HepG2 (cell line): ENCODE results near the gene IL2RA. TPM values are rescaled to one million over a fixed set of nuclear protein-coding genes. Genes with fewer than 3 reads are reported as not detected.

Experiments
- ATAC-seq: fragments of 200-7000 bp; cut with Tn5 transposase; 3 replicates; pipeline ENCODE4 v1.9.1; 2020; ENCODE audit warnings: mild to moderate bottlenecking, moderate library complexity
- BruUV-seq: library from RNA; stranded (reverse); fragments of 400-500 nt; replicated peaks from 2 replicates; lab custom pipeline; 2021; lab: Mats Ljungman, UMichigan
- CTCF ChIA-PET: fragments of 300-600 bp; formaldehyde crosslinking; extraction: SDS; loops from one replicate; lab custom pipeline; 2021; ENCODE audit warnings: low total read pairs, inconsistent platforms, low intra/inter-chr PET ratio; lab: Yijun Ruan, JAX
- POLR2A ChIA-PET: fragments of 350-600 bp; sonication (Branson Sonifier 250); formaldehyde crosslinking; loops from one replicate; lab custom pipeline; 2020; ENCODE audit warnings: antibody characterized with exemption, inconsistent platforms; lab: Yijun Ruan, JAX
- DNase-seq: peaks from one replicate; pipeline ENCODE4 v3.0.0-alpha.2; 2015; ENCODE audit warnings: low spot score
- FAIRE-seq: peaks from 3 replicates; lab custom pipeline; 2011; peaks lifted over from hg19 to GRCh38; lab: Jason Lieb, UNC
- H2AFZ ChIP-seq: one replicate; pipeline ENCODE4 v1.6.1; 2011; ENCODE audit warnings: low read length, inconsistent platforms
- H3K27ac ChIP-seq: fragments of 300-600 bp; 3 replicates; pipeline ENCODE4 v1.8.0; 2011; ENCODE audit warnings: mixed run types, mild to moderate bottlenecking, mixed read lengths, low read length, inconsistent platforms; ENCODE audit not compliant: insufficient read depth; ENCODE audit errors: extremely low read length
- H3K27me3 ChIP-seq, 2 experiments: fragments of 200-600 bp in 1 of 2; 2 replicates in 1 of 2; 3 replicates in 1 of 2; pipeline versions ENCODE4 v1.6.0 to v1.8.0; 2011; ENCODE audit warnings: low read length in 2 of 2, mild to moderate bottlenecking in 2 of 2, moderate library complexity in 2 of 2, inconsistent platforms in 1 of 2; ENCODE audit not compliant: insufficient read depth in 2 of 2, control insufficient read depth in 1 of 2
- H3K36me3 ChIP-seq, 2 experiments: fragments of 200-600 bp in 1 of 2; replicated peaks in 1 of 2; 2 replicates in 1 of 2; 3 replicates in 1 of 2; pipeline versions ENCODE4 v1.5.1 to v1.8.0; 2011; ENCODE audit warnings: low read length in 2 of 2, inconsistent platforms in 1 of 2; ENCODE audit not compliant: insufficient read depth in 2 of 2, control insufficient read depth in 1 of 2
- H3K4me1 ChIP-seq: 2 replicates; pipeline ENCODE4 v1.5.1; 2012; ENCODE audit warnings: low read length, inconsistent platforms; ENCODE audit not compliant: insufficient read depth
- H3K4me2 ChIP-seq: 2 replicates; pipeline ENCODE4 v1.6.0; 2011; ENCODE audit warnings: low read depth, low read length, inconsistent platforms
- H3K4me3 ChIP-seq, 3 experiments: fragments of 200-600 bp in 1 of 3; sonication (generic), shearing (Covaris generic) in 1 of 3; replicated peaks in 1 of 3; 2 replicates each; pipeline ENCODE4 v1.5.1; 2011 to 2016; ENCODE audit warnings: low read length in 3 of 3, inconsistent platforms in 2 of 3, low read depth in 2 of 3, mild to moderate bottlenecking in 2 of 3, control low read depth in 1 of 3, mixed read lengths in 1 of 3; ENCODE audit not compliant: insufficient read depth in 1 of 3
- H3K79me2 ChIP-seq: one replicate; pipeline ENCODE4 v1.6.1; 2011; ENCODE audit warnings: low read length, inconsistent platforms; ENCODE audit not compliant: insufficient read depth
- H3K9ac ChIP-seq: 2 replicates; pipeline ENCODE4 v1.6.0; 2011; ENCODE audit warnings: mild to moderate bottlenecking, low read depth, low read length, inconsistent platforms; ENCODE audit not compliant: insufficient read depth
- H3K9me3 ChIP-seq: 2 replicates; pipeline ENCODE4 v1.5.1; 2012; ENCODE audit warnings: mild to moderate bottlenecking, low read length
- H4K20me1 ChIP-seq: 2 replicates; pipeline ENCODE4 v1.6.0; 2011; ENCODE audit warnings: inconsistent platforms, mild to moderate bottlenecking, low read length, moderate library complexity; ENCODE audit not compliant: insufficient read depth
- BCL3 ChIP-seq: sonication (generic); formaldehyde crosslinking; IDR thresholded peaks from 2 replicates; pipeline ENCODE4 v1.5.1; 2020; ENCODE audit warnings: mild to moderate bottlenecking, missing genetic modification reagents, moderate library complexity
- CBX1 ChIP-seq: IDR thresholded peaks from one replicate; pipeline ENCODE4 v1.6.1; 2016; ENCODE audit warnings: antibody characterized with exemption, low read depth
- HNRNPLL ChIP-seq: fragments of 200-400 bp; formaldehyde crosslinking; IDR thresholded peaks from 2 replicates; pipeline ENCODE4 v1.6.1; 2017; ENCODE audit warnings: mild to moderate bottlenecking, low read depth, low read length; ENCODE audit not compliant: poor library complexity, severe bottlenecking
- KLF13 ChIP-seq: sonication (generic); formaldehyde crosslinking; IDR thresholded peaks from 2 replicates; pipeline ENCODE4 v1.4.0; 2020; ENCODE audit warnings: mild to moderate bottlenecking, missing genetic modification reagents
- MIER2 ChIP-seq: IDR thresholded peaks from 2 replicates; pipeline ENCODE4 v1.6.1; 2016; ENCODE audit warnings: missing biosample characterization, missing genetic modification reagents
- PAX8 ChIP-seq: sonication (generic); formaldehyde crosslinking; IDR thresholded peaks from 2 replicates; pipeline ENCODE4 v1.8.0; 2022; ENCODE audit warnings: mild to moderate bottlenecking, missing genetic modification reagents, borderline replicate concordance
- RXRA ChIP-seq: sonication (generic); formaldehyde crosslinking; IDR thresholded peaks from 2 replicates; pipeline ENCODE4 v1.5.1; 2020; ENCODE audit warnings: missing genetic modification reagents
- SALL1 ChIP-seq: sonication (generic); formaldehyde crosslinking; IDR thresholded peaks from 2 replicates; pipeline ENCODE4 v1.8.0; 2022; ENCODE audit warnings: mild to moderate bottlenecking, missing genetic modification reagents
- SOX6 ChIP-seq, 2 experiments: fragments of 450-650 bp in 1 of 2; sonication (generic) in 1 of 2; formaldehyde crosslinking in 1 of 2; IDR thresholded peaks; 2 replicates each; pipeline versions ENCODE4 v1.4.0 to v1.6.1; 2017 to 2020; ENCODE audit warnings: antibody characterized with exemption in 1 of 2, mild to moderate bottlenecking in 1 of 2, missing genetic modification reagents in 1 of 2
- SP140L ChIP-seq: sonication (generic); formaldehyde crosslinking; IDR thresholded peaks from 2 replicates; pipeline ENCODE4 v1.4.0; 2020; ENCODE audit warnings: missing genetic modification reagents, borderline replicate concordance
- TAF15 ChIP-seq: fragments of 200-400 bp; formaldehyde crosslinking; IDR thresholded peaks from one replicate; pipeline ENCODE4 v1.6.1; 2018; ENCODE audit warnings: mild to moderate bottlenecking, low read depth, low read length; ENCODE audit not compliant: poor library complexity, severe bottlenecking
- USF2 ChIP-seq, 2 experiments: sonication (generic) in 1 of 2; formaldehyde crosslinking in 1 of 2; IDR thresholded peaks; 2 replicates each; pipeline versions ENCODE4 v1.5.1 to v1.6.1; 2011 to 2020; ENCODE audit warnings: borderline replicate concordance in 1 of 2, low read depth in 1 of 2, low read length in 1 of 2, mild to moderate bottlenecking in 1 of 2, missing genetic modification reagents in 1 of 2, moderate library complexity in 1 of 2
- ZBTB7B ChIP-seq: sonication (generic); formaldehyde crosslinking; IDR thresholded peaks from 2 replicates; pipeline ENCODE4 v1.4.0; 2020; ENCODE audit warnings: missing genetic modification reagents
- ZMYM3 ChIP-seq: sonication (generic); formaldehyde crosslinking; IDR thresholded peaks from 2 replicates; pipeline ENCODE4 v1.5.1; 2020; ENCODE audit warnings: mild to moderate bottlenecking, missing genetic modification reagents
- ZNF615 ChIP-seq: sonication (generic); formaldehyde crosslinking; IDR thresholded peaks from 2 replicates; pipeline ENCODE4 v1.5.0; 2020; ENCODE audit warnings: mild to moderate bottlenecking, missing genetic modification reagents, borderline replicate concordance
- ZNF746 ChIP-seq: sonication (generic); formaldehyde crosslinking; IDR thresholded peaks from 2 replicates; pipeline ENCODE4 v1.8.0; 2022; ENCODE audit warnings: mild to moderate bottlenecking, missing genetic modification reagents
- ZNF850 ChIP-seq: sonication (generic); formaldehyde crosslinking; conservative IDR thresholded peaks from 2 replicates; pipeline ENCODE4 v1.9.0; 2021; ENCODE audit warnings: mild to moderate bottlenecking, missing genetic modification reagents
- WGBS: methylation state at CpG from one replicate; pipeline ENCODE4 v1.1.6; 2017; ENCODE audit warnings: low lambda C conversion rate; 5-methylcytosine and 5-hydroxymethylcytosine counted together
- in situ Hi-C: cut with HindIII; loops from 2 replicates; pipeline ENCODE4 v1.10.0; 2017; ENCODE audit warnings: low pct_unique_long_range_greater_than_20kb; ENCODE audit not compliant: extremely low pct_ligation_motif_present
- intact Hi-C: fragments of 100-400 bp; cut with micrococcal nuclease; formaldehyde crosslinking; loops from one replicate; pipeline ENCODE4 v1.10.0; 2022; ENCODE audit not compliant: unreplicated experiment
- polyA plus RNA-seq, 8 experiments: library from polyadenylated mRNA; depleted of rRNA in 3 of 8; stranded (reverse) in 7 of 8; unstranded in 1 of 8; fragments of >200 nt; fragmentation: Illumina TruSeq in 4 of 8; extraction: Trizol in 4 of 8; gene quantifications; 2 replicates each; pipeline versions ENCODE4 v1.2.1 to v1.2.3, GENCODE V29; 2011 to 2016; ENCODE audit warnings: low read depth in 4 of 8, missing spikeins in 1 of 8, mixed read lengths in 1 of 8; ENCODE audit not compliant: insufficient read depth in 1 of 8
- total RNA-seq, 5 experiments: library from RNA; depleted of rRNA; stranded (reverse); fragments of >200 nt; fragmentation: Illumina TruSeq; extraction: Trizol; gene quantifications; 2 replicates each; pipeline ENCODE4 v1.2.3, GENCODE V29; 2016; ENCODE audit warnings: low read depth in 1 of 5
- TF ChIP-seq, protein P1 (sequence below): IDR thresholded peaks from 2 replicates; pipeline ENCODE4 v1.6.1; 2012; ENCODE audit warnings: low read depth, low read length, improper control_type of control experiment
- TF ChIP-seq, protein P2 (sequence below): sonication (generic); formaldehyde crosslinking; IDR thresholded peaks from 2 replicates; pipeline ENCODE4 v1.9.0; 2022; ENCODE audit warnings: missing genetic modification reagents, mild to moderate bottlenecking, borderline replicate concordance

IL2RA gene
- total and polyA plus RNA-seq, 2 of the 13 experiments (the other 11 are each of a cell fraction or from before 2014, with no cell fraction given) = not detected

DNA sequence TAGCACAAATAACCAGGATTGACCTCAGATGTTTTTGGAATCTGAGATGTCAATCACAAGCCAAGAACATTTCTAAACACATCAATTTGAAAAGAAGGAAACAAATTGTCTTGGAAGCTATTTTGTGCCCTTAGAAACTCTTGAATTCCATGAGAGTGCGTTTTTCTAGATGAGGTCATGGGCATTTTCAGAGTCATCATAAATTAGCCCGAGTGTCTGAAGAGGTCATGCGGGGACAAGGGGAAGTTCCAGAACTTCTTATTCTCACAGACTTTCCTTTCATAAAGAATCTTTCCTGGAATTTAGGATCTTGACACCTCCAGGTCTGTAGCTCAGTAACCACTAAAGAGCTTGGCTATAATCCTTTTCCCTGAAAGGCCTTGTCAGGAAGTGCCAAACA is 28.2 kb downstream of the IL2RA start:
- H3K9me3 ChIP-seq = no peaks in the 10 kb centered on the region
- H3K4me2 ChIP-seq = no peak overlapping the region
- H3K4me3 ChIP-seq = no peak overlapping the region
- no peaks in the 10 kb centered on the region for H3K79me2 ChIP-seq
- ChIA-PET CTCF (no interaction called here), POLR2A (no interaction called here)
- H3K27me3 ChIP-seq = peaks cover 0 to 28% of the 10 kb centered on the region in 2 experiments; a peak in 4 of 5 replicates
- no peak for ATAC-seq
- DNase-seq = no peak
- FAIRE-seq = no peak
- H3K36me3 ChIP-seq = no peaks in the 10 kb centered on the region
- no TSS peak for BruUV-seq
- H3K27ac ChIP-seq = no peak overlapping the region
- no peak for TF ChIP-seq HNRNPLL
- TF ChIP-seq CBX1 = no peak
- no peak for TF ChIP-seq SOX6 (IDR thresholded peaks at IDR 0.05)
- TF ChIP-seq SOX6 (CRISPR knock-in tag; IDR thresholded peaks at IDR 0.05) = no peak
- TF ChIP-seq, protein P1, sequence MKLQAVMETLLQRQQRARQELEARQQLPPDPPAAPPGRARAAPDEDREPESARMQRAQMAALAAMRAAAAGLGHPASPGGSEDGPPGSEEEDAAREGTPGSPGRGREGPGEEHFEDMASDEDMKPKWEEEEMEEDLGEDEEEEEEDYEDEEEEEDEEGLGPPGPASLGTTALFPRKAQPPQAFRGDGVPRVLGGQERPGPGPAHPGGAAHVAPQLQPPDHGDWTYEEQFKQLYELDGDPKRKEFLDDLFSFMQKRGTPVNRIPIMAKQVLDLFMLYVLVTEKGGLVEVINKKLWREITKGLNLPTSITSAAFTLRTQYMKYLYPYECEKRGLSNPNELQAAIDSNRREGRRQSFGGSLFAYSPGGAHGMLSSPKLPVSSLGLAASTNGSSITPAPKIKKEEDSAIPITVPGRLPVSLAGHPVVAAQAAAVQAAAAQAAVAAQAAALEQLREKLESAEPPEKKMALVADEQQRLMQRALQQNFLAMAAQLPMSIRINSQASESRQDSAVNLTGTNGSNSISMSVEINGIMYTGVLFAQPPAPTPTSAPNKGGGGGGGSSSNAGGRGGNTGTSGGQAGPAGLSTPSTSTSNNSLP = no peak
- TF ChIP-seq KLF13 (CRISPR knock-in tag) = no peak
- TF ChIP-seq BCL3 = no peak
- no peak for TF ChIP-seq ZBTB7B (CRISPR knock-in tag)
- no peak for TF ChIP-seq MIER2 (CRISPR knock-in tag)
- TF ChIP-seq USF2 (IDR thresholded peaks at IDR 0.05; ENCODE audit: low read depth, low read length) = no peak
- TF ChIP-seq USF2 (CRISPR knock-in tag; IDR thresholded peaks at IDR 0.05; ENCODE audit: borderline replicate concordance) = no peak
- no peak for TF ChIP-seq SP140L (CRISPR knock-in tag)
- TF ChIP-seq ZNF746 (CRISPR knock-in tag) = no peak
- no peak for TF ChIP-seq ZMYM3 (CRISPR knock-in tag)
- TF ChIP-seq, protein P2, sequence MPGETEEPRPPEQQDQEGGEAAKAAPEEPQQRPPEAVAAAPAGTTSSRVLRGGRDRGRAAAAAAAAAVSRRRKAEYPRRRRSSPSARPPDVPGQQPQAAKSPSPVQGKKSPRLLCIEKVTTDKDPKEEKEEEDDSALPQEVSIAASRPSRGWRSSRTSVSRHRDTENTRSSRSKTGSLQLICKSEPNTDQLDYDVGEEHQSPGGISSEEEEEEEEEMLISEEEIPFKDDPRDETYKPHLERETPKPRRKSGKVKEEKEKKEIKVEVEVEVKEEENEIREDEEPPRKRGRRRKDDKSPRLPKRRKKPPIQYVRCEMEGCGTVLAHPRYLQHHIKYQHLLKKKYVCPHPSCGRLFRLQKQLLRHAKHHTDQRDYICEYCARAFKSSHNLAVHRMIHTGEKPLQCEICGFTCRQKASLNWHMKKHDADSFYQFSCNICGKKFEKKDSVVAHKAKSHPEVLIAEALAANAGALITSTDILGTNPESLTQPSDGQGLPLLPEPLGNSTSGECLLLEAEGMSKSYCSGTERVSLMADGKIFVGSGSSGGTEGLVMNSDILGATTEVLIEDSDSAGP (CRISPR knock-in tag) = no peak
- no peak for TF ChIP-seq ZNF615 (CRISPR knock-in tag)
- TF ChIP-seq PAX8 (CRISPR knock-in tag) = no peak
- TF ChIP-seq RXRA (CRISPR knock-in tag) = no peak
- TF ChIP-seq ZNF850 (CRISPR knock-in tag) = no peak
- TF ChIP-seq SALL1 (CRISPR knock-in tag) = no peak
- TF ChIP-seq TAF15 = no peak
- 25% methylated on average over 3 of the region's 3 CpGs for WGBS
- no peak overlapping the region for H2AFZ ChIP-seq
- H3K9ac ChIP-seq = no peak overlapping the region
- in situ Hi-C loops = no loop called here
- no peaks in the 10 kb centered on the region for H3K4me1 ChIP-seq
- intact Hi-C loops = no loop called here
- no peaks in the 10 kb centered on the region for H4K20me1 ChIP-seq
